Panc1 (cell line): ENCODE results near the gene MYH10. TPM values are rescaled to one million over a fixed set of nuclear protein-coding genes. Genes with fewer than 3 reads are reported as not detected.

Source experiments
- ATAC-seq: fragments of 200-7000 bp; cut with Tn5 transposase; 2 replicates; pipeline ENCODE4 v1.9.1; 2020; ENCODE audit warnings: mild to moderate bottlenecking, moderate library complexity
- BruUV-seq: library from RNA; stranded (reverse); fragments of 400-500 nt; replicated peaks from 2 replicates; lab custom pipeline; 2021; lab: Mats Ljungman, UMichigan
- CTCF ChIA-PET: fragments of 300-600 bp; sonication (Branson Sonifier 250); formaldehyde crosslinking; loops from one replicate; lab custom pipeline; 2022; ENCODE audit warnings: antibody characterized with exemption; lab: Charles Lee
- POLR2A ChIA-PET: fragments of 300-600 bp; sonication (Branson Sonifier 250); formaldehyde crosslinking; loops from one replicate; lab custom pipeline; 2022; ENCODE audit warnings: antibody characterized with exemption; lab: Charles Lee
- DNase-seq: peaks from one replicate; pipeline ENCODE4 v3.0.0-alpha.2; 2010; ENCODE audit warnings: low read depth, low spot score
- H3K27ac ChIP-seq: 2 replicates; pipeline ENCODE4 v1.5.1; 2011; ENCODE audit warnings: mild to moderate bottlenecking, low read length, inconsistent platforms
- H3K27me3 ChIP-seq: fragments of 200-500 bp; sonication (Bioruptor generic); 2 replicates; pipeline ENCODE4 v1.6.0; 2014; ENCODE audit warnings: low read length, inconsistent platforms; ENCODE audit not compliant: control insufficient read depth, insufficient read depth
- H3K36me3 ChIP-seq: fragments of 200-500 bp; sonication (Bioruptor generic); 2 replicates; pipeline ENCODE4 v1.5.1; 2014; ENCODE audit warnings: inconsistent platforms, mild to moderate bottlenecking, low read length, moderate library complexity; ENCODE audit not compliant: control insufficient read depth, insufficient read depth
- H3K4me1 ChIP-seq: 2 replicates; pipeline ENCODE4 v1.5.1; 2011; ENCODE audit warnings: inconsistent platforms, mild to moderate bottlenecking, low read length, moderate library complexity; ENCODE audit not compliant: control insufficient read depth, insufficient read depth
- H3K4me3 ChIP-seq, 2 experiments: 2 replicates each; pipeline ENCODE4 v1.5.1; 2011 to 2012; ENCODE audit warnings: low read depth in 2 of 2, low read length in 2 of 2, mild to moderate bottlenecking in 2 of 2, inconsistent platforms in 1 of 2, moderate library complexity in 1 of 2
- H3K9me3 ChIP-seq: fragments of 200-500 bp; sonication (Bioruptor generic); 2 replicates; pipeline ENCODE4 v1.5.1; 2014; ENCODE audit warnings: low read depth, mild to moderate bottlenecking, inconsistent platforms, low read length, moderate library complexity; ENCODE audit not compliant: control insufficient read depth, insufficient read depth
- CTCF ChIP-seq: fragments of 450-650 bp; IDR thresholded peaks from 2 replicates; pipeline ENCODE4 v1.5.1; 2017; ENCODE audit warnings: mild to moderate bottlenecking
- POLR2AphosphoS5 ChIP-seq: IDR thresholded peaks from 2 replicates; pipeline ENCODE4 v1.6.1; 2012; ENCODE audit warnings: mild to moderate bottlenecking, low read depth, low read length, moderate library complexity
- REST ChIP-seq, 2 experiments: IDR thresholded peaks; 2 replicates each; pipeline ENCODE4 v1.6.1; 2011 to 2012; ENCODE audit warnings: low read depth in 2 of 2, control low read depth in 1 of 2, low read length in 1 of 2, mild to moderate bottlenecking in 1 of 2, moderate library complexity in 1 of 2; ENCODE audit not compliant: insufficient read depth in 1 of 2
- SIN3A ChIP-seq: IDR thresholded peaks from 2 replicates; pipeline ENCODE4 v1.6.1; 2012; ENCODE audit warnings: low read depth, mild to moderate bottlenecking, low read length, moderate library complexity, borderline replicate concordance; ENCODE audit not compliant: insufficient read depth
- TCF7L2 ChIP-seq: IDR thresholded peaks from 2 replicates; pipeline ENCODE4 v1.6.1; 2011; ENCODE audit warnings: mild to moderate bottlenecking, low read depth, low read length, inconsistent platforms
- in situ Hi-C: cut with HindIII; loops from 2 replicates; pipeline ENCODE4 v1.10.0; 2016; ENCODE audit warnings: low sequenced_read_pairs, low pct_unique_long_range_greater_than_20kb
- intact Hi-C: fragments of 100-400 bp; cut with micrococcal nuclease; formaldehyde crosslinking; loops from one replicate; pipeline ENCODE4 v1.10.0; 2022; ENCODE audit not compliant: unreplicated experiment
- total RNA-seq: library from RNA; stranded (reverse); gene quantifications from one replicate; pipeline ENCODE4 v1.2.1, GENCODE V29; 2021; ENCODE audit not compliant: unreplicated experiment

MYH10 gene
- total RNA-seq, 1 experiment from 2014 or later: 36.5 TPM

DNA sequence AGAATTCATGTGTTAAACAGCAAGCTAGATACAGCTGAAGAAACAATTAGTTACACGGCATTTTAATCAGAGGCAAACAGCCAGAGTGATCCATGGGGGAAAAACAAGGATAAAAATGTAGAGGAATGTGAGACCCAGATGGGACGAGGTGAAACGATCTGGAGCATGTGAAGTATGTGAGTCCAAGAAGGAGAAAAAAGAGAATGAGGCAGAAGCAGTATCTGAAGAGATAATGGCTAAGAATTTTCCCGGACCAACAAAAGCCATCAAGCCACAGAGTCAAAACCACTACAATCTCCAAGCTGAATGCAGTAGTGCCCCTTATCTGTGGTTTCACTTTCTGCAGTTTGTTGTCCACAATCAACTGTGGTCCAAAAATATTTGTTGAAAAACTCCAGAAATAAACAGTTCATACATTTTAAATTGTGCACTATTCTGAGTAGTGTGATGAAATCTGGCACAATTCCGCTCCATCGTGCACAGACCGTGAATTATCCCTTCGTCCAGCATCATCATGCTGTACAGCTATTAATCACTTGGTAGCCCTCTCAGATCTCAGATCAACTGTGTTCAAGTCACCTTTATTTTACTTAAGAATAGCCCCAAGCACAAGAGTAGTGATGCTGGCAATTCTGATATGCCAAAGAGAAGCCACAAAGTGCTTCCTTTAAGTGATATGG is 18.8 kb downstream of the MYH10 start:
- no TSS peak for BruUV-seq
- TF ChIP-seq REST (IDR thresholded peaks at IDR 0.05; ENCODE audit: insufficient read depth in 1 of 2, low read depth in 2 of 2, low read length in 1 of 2) (no peak), TCF7L2 (no peak), POLR2AphosphoS5 (no peak), SIN3A (no peak), CTCF (no peak)
- Histone ChIP-seq H3K9me3 (no peaks in the 10 kb centered on the region), H3K36me3 (no peaks in the 10 kb centered on the region), H3K27ac (no peak overlapping the region), H3K27me3 (no peaks in the 10 kb centered on the region), H3K4me3 (no peak overlapping the region), H3K4me1 (no peaks in the 10 kb centered on the region; the same call in none of the 2 replicates)
- POLR2A ChIA-PET: no interaction called here
- CTCF ChIA-PET: no interaction called here
- no peak for DNase-seq
- ATAC-seq: no peak
- intact Hi-C loops (no loop called here), in situ Hi-C loops (no loop called here)

DNA sequence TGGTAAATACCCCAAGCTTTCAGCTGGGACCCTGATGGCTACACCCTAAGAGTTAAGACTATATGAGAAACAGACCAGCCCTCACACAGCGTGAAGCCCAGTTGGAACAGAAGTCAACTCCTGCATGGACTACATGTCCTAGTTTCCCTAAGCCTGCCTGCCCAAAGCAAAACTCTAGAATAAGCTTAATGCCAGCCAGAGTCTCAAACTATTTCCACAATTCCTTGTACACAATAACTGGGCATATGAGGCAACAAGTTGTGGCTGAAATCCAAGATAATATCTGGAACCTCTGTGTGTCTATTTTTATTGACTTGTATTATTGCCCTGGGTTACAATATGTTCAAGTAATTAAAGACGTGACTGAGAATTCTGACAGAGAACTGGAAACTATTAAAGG is 19.4 kb downstream of the MYH10 start:
- H3K27ac ChIP-seq: no peak overlapping the region
- DNase-seq: no peak
- intact Hi-C loops (no loop called here), in situ Hi-C loops (no loop called here)
- no peaks in the 10 kb centered on the region; the same call in none of the 2 replicates for H3K4me1 ChIP-seq
- no TSS peak for BruUV-seq
- H3K9me3 ChIP-seq: no peaks in the 10 kb centered on the region
- H3K27me3 ChIP-seq: no peaks in the 10 kb centered on the region
- no peaks in the 10 kb centered on the region for H3K36me3 ChIP-seq
- no peak for ATAC-seq
- ChIA-PET POLR2A (interaction anchor here (0.6 kb wide), 1 partner anchor 158 kb away, joined by 3 read pairs; no protein-coding TSS in a partner anchor), CTCF (no interaction called here)
- no peak overlapping the region for H3K4me3 ChIP-seq
- TF ChIP-seq REST (IDR thresholded peaks at IDR 0.05; ENCODE audit: insufficient read depth in 1 of 2, low read depth in 2 of 2, low read length in 1 of 2) (no peak), CTCF (no peak), POLR2AphosphoS5 (no peak), SIN3A (no peak), TCF7L2 (no peak)
